Ascending aorta (tissue), 2 donors: Measurements from ENCODE around the gene MSH2. TPM values are rescaled to one million over a fixed set of nuclear protein-coding genes. Genes with fewer than 3 reads are reported as not detected.
A peak's percentile ranks its signal among the peaks of the same experiment; 100 is the strongest.
"Not testable (repeated sequence)": the region's sequence is repeated elsewhere in the genome, so short reads cannot be mapped to it uniquely, and the experiment has no call there.

Experiments used
- DNase-seq, 2 donors: peaks; one replicate each; pipeline ENCODE4 v3.0.0-alpha.2; 2019; ENCODE audit warnings: low spot score in 2 of 2
- H3K27ac ChIP-seq, 2 donors: fragments of 200-600 bp; sonication (generic); one replicate each; pipeline ENCODE4 v1.5.1; 2016 to 2017; ENCODE audit warnings: mild to moderate bottlenecking in 1 of 2
- H3K27me3 ChIP-seq: fragments of 200-600 bp; sonication (generic); one replicate; pipeline ENCODE4 v1.5.1; 2017
- H3K36me3 ChIP-seq, 2 donors: fragments of 200-600 bp; sonication (generic); one replicate each; pipeline ENCODE4 v1.5.1; 2016
- H3K4me1 ChIP-seq, 2 donors: fragments of 200-600 bp; sonication (generic); one replicate each; pipeline ENCODE4 v1.5.1; 2016 to 2017; ENCODE audit warnings: mild to moderate bottlenecking in 1 of 2
- H3K4me3 ChIP-seq, 2 donors: fragments of 200-600 bp; sonication (generic); one replicate each; pipeline ENCODE4 v1.5.1; 2016 to 2017; ENCODE audit warnings: mild to moderate bottlenecking in 1 of 2
- H3K9me3 ChIP-seq, 2 donors: fragments of 200-600 bp; sonication (generic); one replicate each; pipeline ENCODE4 v1.5.1; 2016
- CTCF ChIP-seq, 3 experiments: fragments of 200-600 bp in 2 of 3; fragments of 450-650 bp in 1 of 3; sonication (generic) in 2 of 3; IDR thresholded peaks; one replicate each; pipeline ENCODE4 v1.5.1; 2016 to 2019; ENCODE audit warnings: antibody characterized with exemption in 3 of 3, mild to moderate bottlenecking in 1 of 3, moderate library complexity in 1 of 3
- intact Hi-C: fragments of 100-400 bp; cut with DNase I; formaldehyde crosslinking; loops from one replicate; pipeline ENCODE4 v1.15.1; 2023
- total RNA-seq: library from RNA; depleted of rRNA; stranded (reverse); fragments of >200 nt; gene quantifications from one replicate; pipeline ENCODE4 v1.1.0, GENCODE V29; 2016

The MSH2 gene
- total RNA-seq, 1 donor from 2014 or later = 7.5 TPM

GRCh38 chr2:47414682-47415458, 11.9 kb downstream of the MSH2 start:
- Histone ChIP-seq H3K27me3 (no peaks in the 10 kb centered on the region), H3K27ac (no peak overlapping the region), H3K9me3 (no peaks in the 10 kb centered on the region), H3K36me3 (peaks cover 2 to 19% of the 10 kb centered on the region in 2 donors), H3K4me1 (no peaks in the 10 kb centered on the region), H3K4me3 (no peak overlapping the region)
- peak in 1 of 2 donors; percentile 18 for DNase-seq
- TF ChIP-seq CTCF (IDR thresholded peaks at IDR 0.05) = no peak
- intact Hi-C loops = no loop called here

DNA sequence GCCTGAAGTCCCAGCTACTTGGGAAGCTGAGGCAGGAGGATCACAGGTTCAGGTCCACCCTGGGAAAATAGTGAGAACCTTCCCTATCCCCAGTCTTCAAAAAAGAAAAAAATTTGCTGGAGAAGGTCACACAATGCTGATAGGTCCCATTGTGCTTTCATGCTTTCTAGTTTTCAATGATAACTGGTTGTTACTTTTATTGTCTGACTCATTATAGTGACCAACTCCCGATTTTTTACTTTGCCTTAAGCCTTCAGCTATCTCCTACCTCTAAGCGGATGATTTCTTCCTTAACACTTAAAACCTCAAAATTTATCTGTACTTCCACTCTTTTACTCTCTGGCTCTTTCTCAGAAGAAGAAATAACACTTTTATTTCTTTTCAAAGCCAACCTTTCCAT, 17.3 kb downstream of the MSH2 start:
- intact Hi-C loops = no loop called here
- no peak for TF ChIP-seq CTCF (IDR thresholded peaks at IDR 0.05)
- no peaks in the 10 kb centered on the region for H3K9me3 ChIP-seq
- peaks cover 0 to 4% of the 10 kb centered on the region in 2 donors for H3K36me3 ChIP-seq
- DNase-seq = no peak
- no peaks in the 10 kb centered on the region for H3K27me3 ChIP-seq
- H3K27ac ChIP-seq = no peak overlapping the region
- H3K4me3 ChIP-seq = no peak overlapping the region
- H3K4me1 ChIP-seq = no peaks in the 10 kb centered on the region

DNA sequence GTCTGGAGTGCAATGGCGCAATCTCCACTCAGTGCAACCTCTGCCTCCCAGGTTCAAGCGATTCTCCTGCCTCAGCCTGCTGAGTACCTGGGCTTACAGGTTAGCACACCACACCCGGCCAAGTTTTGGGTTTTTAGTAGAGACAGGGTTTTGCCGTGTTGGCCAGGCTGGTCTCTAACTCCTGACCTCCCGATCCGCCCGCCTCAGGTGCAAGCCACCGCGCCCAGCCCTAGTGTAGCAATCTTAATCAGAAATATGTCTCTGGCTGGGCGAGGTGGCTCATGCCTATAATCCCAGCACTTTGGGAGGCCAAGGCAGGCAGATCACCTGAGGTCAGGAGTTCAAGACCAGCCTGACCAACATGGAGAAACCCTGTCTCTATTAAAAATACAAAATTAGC, 17.7 kb downstream of the MSH2 start:
- H3K4me1 ChIP-seq, H3K27me3 ChIP-seq, H3K4me3 ChIP-seq, intact Hi-C loops, H3K27ac ChIP-seq, DNase-seq, H3K9me3 ChIP-seq, H3K36me3 ChIP-seq: not testable (repeated sequence)

DNA sequence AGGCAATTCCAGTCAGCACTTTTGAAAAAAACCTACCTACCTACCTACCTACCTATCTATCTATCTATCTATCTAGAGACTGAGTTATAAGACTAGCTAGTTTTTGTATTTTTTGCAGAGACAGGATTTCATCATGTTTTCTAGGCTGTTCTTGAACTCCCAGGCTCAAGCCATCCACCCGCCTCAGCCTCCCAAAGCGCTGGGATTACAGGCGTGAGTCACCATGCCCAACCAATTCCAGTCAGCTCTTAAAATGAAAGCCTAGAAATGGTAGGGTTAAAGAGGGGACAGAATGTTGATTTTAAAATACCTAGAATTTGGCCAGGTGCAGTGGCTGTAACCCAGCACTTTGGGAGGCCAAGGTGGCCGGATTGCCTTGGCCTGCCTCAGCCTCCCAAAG, 19.1 kb downstream of the MSH2 start:
- no peak for TF ChIP-seq CTCF (IDR thresholded peaks at IDR 0.05)
- H3K4me3 ChIP-seq = no peak overlapping the region
- intact Hi-C loops = no loop called here
- DNase-seq = no peak
- no peak overlapping the region for H3K27ac ChIP-seq
- H3K27me3 ChIP-seq = no peaks in the 10 kb centered on the region
- H3K9me3 ChIP-seq = no peaks in the 10 kb centered on the region
- no peaks in the 10 kb centered on the region for H3K36me3 ChIP-seq
- no peaks in the 10 kb centered on the region for H3K4me1 ChIP-seq

GRCh38 chr2:47422560-47422959, 19.6 kb downstream of the MSH2 start:
- TF ChIP-seq CTCF (IDR thresholded peaks at IDR 0.05) = no peak
- Histone ChIP-seq H3K4me3 (no peak overlapping the region), H3K36me3 (no peaks in the 10 kb centered on the region), H3K4me1 (no peaks in the 10 kb centered on the region), H3K9me3 (no peaks in the 10 kb centered on the region), H3K27me3 (no peaks in the 10 kb centered on the region), H3K27ac (no peak overlapping the region)
- no peak for DNase-seq
- intact Hi-C loops = no loop called here

DNA sequence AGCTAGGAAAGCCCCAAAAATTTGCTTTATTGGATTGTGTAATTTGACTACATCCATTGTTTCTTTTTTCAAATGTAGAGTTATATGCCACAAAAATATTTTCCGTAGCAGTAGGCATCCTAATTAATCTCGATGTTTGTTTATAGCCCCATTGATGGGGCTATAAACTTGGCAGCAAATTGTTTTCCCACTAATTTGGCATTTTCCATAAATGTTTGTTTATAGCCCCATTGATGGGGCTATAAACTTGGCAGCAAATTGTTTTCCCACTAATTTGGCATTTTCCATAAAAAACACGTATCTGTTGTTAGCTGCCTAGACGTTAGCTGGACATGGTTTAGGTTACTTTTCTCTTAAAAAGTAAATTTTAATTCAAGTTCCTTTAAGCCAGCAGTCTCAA, 23.8 kb downstream of the MSH2 start:
- no peak for TF ChIP-seq CTCF (IDR thresholded peaks at IDR 0.05)
- no peak overlapping the region for H3K27ac ChIP-seq
- H3K36me3 ChIP-seq = peaks cover 0 to 11% of the 10 kb centered on the region in 2 donors
- no peaks in the 10 kb centered on the region for H3K27me3 ChIP-seq
- intact Hi-C loops = no loop called here
- no peak for DNase-seq
- no peak overlapping the region for H3K4me3 ChIP-seq
- no peaks in the 10 kb centered on the region for H3K9me3 ChIP-seq
- peaks cover 0 to 2% of the 10 kb centered on the region in 2 donors for H3K4me1 ChIP-seq
